ENCODE measurements around the gene SSU72.
"Not testable (repeated sequence)": the region's sequence is repeated elsewhere in the genome, so short reads cannot be mapped to it uniquely, and the experiment has no call there.

Gene SSU72

DNA sequence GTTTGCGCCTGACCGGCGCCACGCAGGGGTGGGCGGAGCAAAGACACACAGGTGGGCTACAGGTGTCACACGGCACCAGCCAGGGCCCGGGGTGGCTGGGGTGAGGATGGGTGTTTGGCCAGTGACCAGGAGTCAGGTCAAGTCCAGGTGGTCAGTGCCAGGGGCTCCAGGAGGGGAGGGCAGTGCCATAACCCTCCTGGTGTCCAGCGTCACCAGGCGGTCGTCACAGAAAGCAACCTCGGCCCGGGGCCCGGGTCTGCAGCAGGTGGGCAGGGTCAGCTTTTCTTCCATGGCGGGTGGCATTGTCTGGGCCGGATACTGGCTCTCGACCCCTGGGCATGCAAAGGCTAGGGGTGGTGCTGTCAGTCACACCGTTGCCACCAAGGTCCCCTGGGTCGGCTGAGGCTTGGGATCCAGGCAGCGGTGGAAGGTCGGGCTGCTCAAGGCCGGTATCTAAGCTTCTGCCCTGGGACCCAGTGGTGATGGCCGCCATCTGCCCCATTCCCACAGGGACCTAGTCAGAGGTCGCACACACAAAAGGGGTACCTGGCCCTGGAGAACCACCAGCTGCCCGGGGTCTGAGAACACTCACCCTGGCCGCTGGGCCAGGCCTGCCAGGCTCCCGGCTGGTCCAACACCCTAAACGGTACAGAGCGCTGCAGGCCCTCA lies 23.5 kb upstream of the SSU72 start:
- WGBS (ENCODE audit: extremely low coverage, insufficient coverage, insufficient read length): no CpG with 5 or more reads among the region's 28 CpGs
- no peak overlapping the region for H3K27ac ChIP-seq (ENCODE audit: low read depth, low read length)
- H3K27me3 ChIP-seq (ENCODE audit: insufficient read depth, low read length): peaks cover 26% of the 10 kb centered on the region
- no peaks in the 10 kb centered on the region for H3K79me1 ChIP-seq (ENCODE audit: low read length)
- no peak overlapping the region for H3K14ac ChIP-seq (ENCODE audit: low read length)
- no peak overlapping the region for H3K23ac ChIP-seq (ENCODE audit: low read length)
- H4K12ac ChIP-seq (ENCODE audit: low read depth, low read length): no peak overlapping the region
- no peak overlapping the region for H2BK5ac ChIP-seq (ENCODE audit: low read depth, low read length, poor library complexity)
- no peaks in the 10 kb centered on the region for H3K79me2 ChIP-seq (ENCODE audit: control insufficient read depth, insufficient read depth, low read length, poor library complexity)
- no peak overlapping the region for H3K18ac ChIP-seq (ENCODE audit: low read length)
- H3K4ac ChIP-seq (ENCODE audit: low read depth, low read length): no peak overlapping the region
- no peak overlapping the region for H2BK120ac ChIP-seq (ENCODE audit: insufficient read depth, low read length, poor library complexity)
- H3K9me3 ChIP-seq (ENCODE audit: insufficient read depth, low read depth, low read length): peaks cover 9% of the 10 kb centered on the region
- H4K91ac ChIP-seq (ENCODE audit: low read depth, low read length): no peak overlapping the region
- H3K4me2 ChIP-seq (ENCODE audit: low read length): no peak overlapping the region
- H2BK12ac ChIP-seq (ENCODE audit: low read length): no peak overlapping the region
- H3K9ac ChIP-seq (ENCODE audit: low read length): no peak overlapping the region
- H3K4me1 ChIP-seq (ENCODE audit: control insufficient read depth in 1 of 2, insufficient read depth in 2 of 2, low read length in 2 of 2): peaks cover 9% of the 10 kb centered on the region in 2 experiments
- no peaks in the 10 kb centered on the region for H3K36me3 ChIP-seq (ENCODE audit: control insufficient read depth in 1 of 2, insufficient read depth in 2 of 2, low read length in 2 of 2)
- H2AFZ ChIP-seq (ENCODE audit: insufficient read depth, low read length, poor library complexity): no peak overlapping the region
- no peak for DNase-seq
- no peak overlapping the region for H2AK5ac ChIP-seq (ENCODE audit: low read length)
- no peak overlapping the region for H4K8ac ChIP-seq (ENCODE audit: low read depth, low read length)
- H3K4me3 ChIP-seq (ENCODE audit: low read depth, low read length): no peak overlapping the region

DNA sequence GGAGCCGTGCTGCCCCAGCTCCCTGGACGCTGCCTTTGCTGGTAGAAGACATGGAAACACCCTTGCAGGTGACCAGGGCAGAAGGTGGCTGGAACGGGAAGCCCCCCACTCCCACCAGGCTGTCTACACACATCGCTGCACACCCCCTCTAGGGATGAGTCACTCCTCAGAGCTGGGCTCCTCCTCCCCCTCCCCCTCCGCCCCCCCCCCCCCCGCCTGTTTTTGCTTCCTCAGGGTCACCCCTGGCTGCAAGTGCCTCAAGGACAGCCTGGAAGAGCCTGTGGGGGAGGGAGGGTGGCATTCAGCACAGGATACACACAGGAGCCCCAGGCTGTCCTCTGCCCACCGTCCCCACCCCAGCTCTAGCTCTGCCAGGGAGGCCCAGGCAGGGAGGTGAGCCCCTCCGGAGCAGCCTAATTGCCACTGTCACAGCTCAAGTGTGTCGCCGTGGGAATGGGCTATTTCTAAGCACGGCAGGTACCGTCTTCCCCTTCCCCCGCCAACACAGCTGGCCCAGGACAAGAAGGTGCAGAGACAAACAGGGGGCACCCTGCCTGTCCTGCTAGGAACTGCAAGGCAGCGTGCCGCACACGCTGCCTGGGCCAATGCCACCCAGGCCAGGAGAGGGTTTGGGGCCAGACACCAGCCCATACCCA lies 22.7 kb upstream of the SSU72 start:
- no peak overlapping the region for H4K8ac ChIP-seq (ENCODE audit: low read depth, low read length)
- H3K4me3 ChIP-seq (ENCODE audit: low read depth, low read length): no peak overlapping the region
- H2AFZ ChIP-seq (ENCODE audit: insufficient read depth, low read length, poor library complexity): no peak overlapping the region
- no CpG with 5 or more reads among the region's 16 CpGs for WGBS (ENCODE audit: extremely low coverage, insufficient coverage, insufficient read length)
- no peak overlapping the region for H3K23ac ChIP-seq (ENCODE audit: low read length)
- H4K91ac ChIP-seq (ENCODE audit: low read depth, low read length): no peak overlapping the region
- H3K9me3 ChIP-seq (ENCODE audit: insufficient read depth, low read depth, low read length): peaks cover 9% of the 10 kb centered on the region
- H3K79me1 ChIP-seq (ENCODE audit: low read length): no peaks in the 10 kb centered on the region
- no peak overlapping the region for H2BK12ac ChIP-seq (ENCODE audit: low read length)
- no peak overlapping the region for H2AK5ac ChIP-seq (ENCODE audit: low read length)
- H4K12ac ChIP-seq (ENCODE audit: low read depth, low read length): no peak overlapping the region
- H3K4me1 ChIP-seq (ENCODE audit: control insufficient read depth in 1 of 2, insufficient read depth in 2 of 2, low read length in 2 of 2): peaks cover 9% of the 10 kb centered on the region in 2 experiments
- H3K79me2 ChIP-seq (ENCODE audit: control insufficient read depth, insufficient read depth, low read length, poor library complexity): no peaks in the 10 kb centered on the region
- peak in 1 of 2 donors; percentile 37 for DNase-seq
- H2BK5ac ChIP-seq (ENCODE audit: low read depth, low read length, poor library complexity): no peak overlapping the region
- H3K18ac ChIP-seq (ENCODE audit: low read length): no peak overlapping the region
- no peaks in the 10 kb centered on the region for H3K36me3 ChIP-seq (ENCODE audit: control insufficient read depth in 1 of 2, insufficient read depth in 2 of 2, low read length in 2 of 2)
- no peak overlapping the region for H3K4ac ChIP-seq (ENCODE audit: low read depth, low read length)
- H3K9ac ChIP-seq (ENCODE audit: low read length): no peak overlapping the region
- H3K4me2 ChIP-seq (ENCODE audit: low read length): no peak overlapping the region
- H3K27ac ChIP-seq (ENCODE audit: low read depth, low read length): no peak overlapping the region
- H2BK120ac ChIP-seq (ENCODE audit: insufficient read depth, low read length, poor library complexity): no peak overlapping the region
- no peak overlapping the region for H3K14ac ChIP-seq (ENCODE audit: low read length)
- peaks cover 26% of the 10 kb centered on the region for H3K27me3 ChIP-seq (ENCODE audit: insufficient read depth, low read length)

GRCh38 chr1:1596493-1597274 lies 22.0 kb upstream of the SSU72 start:
- H3K9ac ChIP-seq (ENCODE audit: low read length): no peak overlapping the region
- no peak overlapping the region for H3K4ac ChIP-seq (ENCODE audit: low read depth, low read length)
- no CpG with 5 or more reads among the region's 12 CpGs for WGBS (ENCODE audit: extremely low coverage, insufficient coverage, insufficient read length)
- DNase-seq: no peak
- H3K27me3 ChIP-seq (ENCODE audit: insufficient read depth, low read length): peaks cover 24% of the 10 kb centered on the region
- no peak overlapping the region for H4K91ac ChIP-seq (ENCODE audit: low read depth, low read length)
- no peak overlapping the region for H4K8ac ChIP-seq (ENCODE audit: low read depth, low read length)
- no peak overlapping the region for H3K4me2 ChIP-seq (ENCODE audit: low read length)
- no peak overlapping the region for H2BK12ac ChIP-seq (ENCODE audit: low read length)
- H3K18ac ChIP-seq (ENCODE audit: low read length): no peak overlapping the region
- H3K79me1 ChIP-seq (ENCODE audit: low read length): no peaks in the 10 kb centered on the region
- H3K36me3 ChIP-seq (ENCODE audit: control insufficient read depth in 1 of 2, insufficient read depth in 2 of 2, low read length in 2 of 2): no peaks in the 10 kb centered on the region
- no peaks in the 10 kb centered on the region for H3K79me2 ChIP-seq (ENCODE audit: control insufficient read depth, insufficient read depth, low read length, poor library complexity)
- no peak overlapping the region for H3K14ac ChIP-seq (ENCODE audit: low read length)
- H3K4me1 ChIP-seq (ENCODE audit: control insufficient read depth in 1 of 2, insufficient read depth in 2 of 2, low read length in 2 of 2): peaks cover 9% of the 10 kb centered on the region in 2 experiments
- H4K12ac ChIP-seq (ENCODE audit: low read depth, low read length): no peak overlapping the region
- H2AK5ac ChIP-seq (ENCODE audit: low read length): no peak overlapping the region
- no peak overlapping the region for H3K27ac ChIP-seq (ENCODE audit: low read depth, low read length)
- H3K4me3 ChIP-seq (ENCODE audit: low read depth, low read length): no peak overlapping the region
- peaks cover 9% of the 10 kb centered on the region for H3K9me3 ChIP-seq (ENCODE audit: insufficient read depth, low read depth, low read length)
- H3K23ac ChIP-seq (ENCODE audit: low read length): no peak overlapping the region
- no peak overlapping the region for H2BK120ac ChIP-seq (ENCODE audit: insufficient read depth, low read length, poor library complexity)
- no peak overlapping the region for H2AFZ ChIP-seq (ENCODE audit: insufficient read depth, low read length, poor library complexity)
- H2BK5ac ChIP-seq (ENCODE audit: low read depth, low read length, poor library complexity): no peak overlapping the region

DNA sequence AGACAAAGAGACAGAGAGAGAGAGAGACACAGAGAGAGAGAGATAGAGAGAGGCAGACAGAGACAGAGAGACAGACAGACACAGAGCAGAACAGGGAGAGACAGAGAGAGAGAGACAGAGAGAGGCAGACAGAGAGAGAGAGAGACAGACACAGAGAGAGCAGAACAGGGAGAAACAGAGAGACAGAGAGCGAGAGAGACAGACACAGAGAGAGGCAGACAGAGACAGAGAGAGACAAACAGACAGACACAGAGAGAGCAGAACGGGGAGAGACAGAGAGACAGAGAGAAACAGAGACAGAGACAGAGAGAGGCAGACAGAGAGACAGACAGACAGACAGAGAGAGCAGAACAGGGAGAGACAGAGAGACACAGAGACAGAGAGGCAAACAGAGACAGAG lies 20.7 kb upstream of the SSU72 start:
- H3K79me1 ChIP-seq (ENCODE audit: low read length); H2BK5ac ChIP-seq (ENCODE audit: low read depth, low read length, poor library complexity); H3K18ac ChIP-seq (ENCODE audit: low read length); H3K9me3 ChIP-seq (ENCODE audit: insufficient read depth, low read depth, low read length); H3K23ac ChIP-seq (ENCODE audit: low read length); H4K12ac ChIP-seq (ENCODE audit: low read depth, low read length); H2AK5ac ChIP-seq (ENCODE audit: low read length); H3K14ac ChIP-seq (ENCODE audit: low read length); H4K91ac ChIP-seq (ENCODE audit: low read depth, low read length); H4K8ac ChIP-seq (ENCODE audit: low read depth, low read length); H3K9ac ChIP-seq (ENCODE audit: low read length); H3K36me3 ChIP-seq (ENCODE audit: control insufficient read depth in 1 of 2, insufficient read depth in 2 of 2, low read length in 2 of 2); H3K4ac ChIP-seq (ENCODE audit: low read depth, low read length); H2BK12ac ChIP-seq (ENCODE audit: low read length); H2AFZ ChIP-seq (ENCODE audit: insufficient read depth, low read length, poor library complexity); H3K4me2 ChIP-seq (ENCODE audit: low read length); H3K4me3 ChIP-seq (ENCODE audit: low read depth, low read length); H3K79me2 ChIP-seq (ENCODE audit: control insufficient read depth, insufficient read depth, low read length, poor library complexity); H3K27ac ChIP-seq (ENCODE audit: low read depth, low read length); H3K4me1 ChIP-seq (ENCODE audit: control insufficient read depth in 1 of 2, insufficient read depth in 2 of 2, low read length in 2 of 2); DNase-seq; H2BK120ac ChIP-seq (ENCODE audit: insufficient read depth, low read length, poor library complexity): not testable (repeated sequence)
- peaks cover 16% of the 10 kb centered on the region for H3K27me3 ChIP-seq (ENCODE audit: insufficient read depth, low read length)
- no CpG with 5 or more reads among the region's 2 CpGs for WGBS (ENCODE audit: extremely low coverage, insufficient coverage, insufficient read length)
